GM12865 (cell line): Measurements from ENCODE around the gene FGF5.

ENCODE experiments used
- DNase-seq: peaks from one replicate; pipeline ENCODE4 v3.0.0; 2010; ENCODE audit warnings: low read depth
- H3K4me3 ChIP-seq: 2 replicates; pipeline ENCODE4 v1.5.1; 2011; ENCODE audit warnings: mild to moderate bottlenecking, low read depth, low read length, control low read depth
- TF ChIP-seq, protein P1 (sequence below): IDR thresholded peaks from 2 replicates; pipeline ENCODE4 v1.5.1; 2011; ENCODE audit warnings: low read length, control low read depth, low read depth, inconsistent platforms; ENCODE audit not compliant: insufficient read depth; ENCODE audit errors: missing control alignments

FGF5 gene

GRCh38 chr4:80324171-80324570 lies 57.7 kb downstream of the FGF5 start:
- H3K4me3 ChIP-seq = no peak overlapping the region
- DNase-seq = no peak
- TF ChIP-seq, protein P1, sequence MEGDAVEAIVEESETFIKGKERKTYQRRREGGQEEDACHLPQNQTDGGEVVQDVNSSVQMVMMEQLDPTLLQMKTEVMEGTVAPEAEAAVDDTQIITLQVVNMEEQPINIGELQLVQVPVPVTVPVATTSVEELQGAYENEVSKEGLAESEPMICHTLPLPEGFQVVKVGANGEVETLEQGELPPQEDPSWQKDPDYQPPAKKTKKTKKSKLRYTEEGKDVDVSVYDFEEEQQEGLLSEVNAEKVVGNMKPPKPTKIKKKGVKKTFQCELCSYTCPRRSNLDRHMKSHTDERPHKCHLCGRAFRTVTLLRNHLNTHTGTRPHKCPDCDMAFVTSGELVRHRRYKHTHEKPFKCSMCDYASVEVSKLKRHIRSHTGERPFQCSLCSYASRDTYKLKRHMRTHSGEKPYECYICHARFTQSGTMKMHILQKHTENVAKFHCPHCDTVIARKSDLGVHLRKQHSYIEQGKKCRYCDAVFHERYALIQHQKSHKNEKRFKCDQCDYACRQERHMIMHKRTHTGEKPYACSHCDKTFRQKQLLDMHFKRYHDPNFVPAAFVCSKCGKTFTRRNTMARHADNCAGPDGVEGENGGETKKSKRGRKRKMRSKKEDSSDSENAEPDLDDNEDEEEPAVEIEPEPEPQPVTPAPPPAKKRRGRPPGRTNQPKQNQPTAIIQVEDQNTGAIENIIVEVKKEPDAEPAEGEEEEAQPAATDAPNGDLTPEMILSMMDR = no peak

GRCh38 chr4:80331693-80332092 lies 65.2 kb downstream of the FGF5 start:
- no peak for DNase-seq
- TF ChIP-seq, protein P1 = no peak
- H3K4me3 ChIP-seq = no peak overlapping the region

- TF ChIP-seq, protein P1 = no peak
- no peak overlapping the region for H3K4me3 ChIP-seq
- DNase-seq = no peak
These were observed 66.7 kb downstream of the FGF5 start for GRCh38 chr4:80333121-80333520.

GRCh38 chr4:80334568-80334967 lies 68.1 kb downstream of the FGF5 start:
- H3K4me3 ChIP-seq = no peak overlapping the region
- TF ChIP-seq, protein P1 = no peak
- no peak for DNase-seq

DNA sequence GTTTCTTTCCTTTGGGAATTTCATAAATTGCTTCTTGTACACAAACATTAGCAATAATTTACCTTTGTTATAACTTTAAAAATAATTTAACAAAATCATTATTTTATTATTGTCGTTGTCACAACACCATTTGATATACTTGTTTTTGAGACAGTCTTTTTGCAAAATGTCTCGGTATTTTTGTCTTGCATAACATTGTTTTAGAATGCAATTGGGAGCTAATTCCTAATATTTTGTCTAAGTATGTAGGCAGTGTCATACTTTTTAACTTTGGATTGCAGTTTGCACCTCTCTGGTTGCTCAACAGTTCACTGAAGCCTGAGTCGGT lies 68.7 kb downstream of the FGF5 start:
- H3K4me3 ChIP-seq = peak overlapping the region; percentile 56
- DNase-seq = no peak
- TF ChIP-seq, protein P1 = no peak

GRCh38 chr4:80335554-80336358 lies 69.3 kb downstream of the FGF5 start, which contains the start of gene CFAP299:
Gene CFAP299, plus strand, starts transcription at chr4:80335730.
- TF ChIP-seq, protein P1 = peak; percentile 23
- peak; percentile 83 for DNase-seq

DNA sequence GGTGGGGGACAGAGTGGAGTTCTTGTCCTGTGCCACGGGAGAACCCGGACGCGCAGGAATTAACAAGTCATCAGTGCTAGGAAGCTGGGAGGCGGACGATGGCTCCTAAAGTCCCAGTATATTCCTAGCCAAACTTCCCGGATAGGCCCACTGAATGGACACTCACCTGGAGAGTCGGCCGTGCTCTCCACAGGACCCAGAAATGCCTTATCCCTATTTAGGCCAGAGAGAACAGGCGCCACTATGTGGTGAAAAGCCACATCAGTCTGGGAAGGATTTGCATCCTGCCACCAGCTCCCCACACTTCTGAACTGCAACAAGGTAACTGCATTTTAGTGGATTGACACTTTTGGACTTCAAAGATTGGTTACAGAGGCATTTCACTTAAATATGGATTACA lies 70.1 kb downstream of the FGF5 start:
- H3K4me3 ChIP-seq = no peak overlapping the region
- TF ChIP-seq, protein P1 = no peak
- peak; percentile 5 for DNase-seq

More at GRCh38 chr4:80335554-80336358, 69.3 kb downstream of the FGF5 start, which contains the start of gene CFAP299:
- H3K4me3 ChIP-seq = peak within 1 kb of the TSS; percentile 56
